ENCODE measurements around the gene TAB2. TPM values are rescaled to one million over a fixed set of nuclear protein-coding genes. Genes with fewer than 3 reads are reported as not detected.

The TAB2 gene
- total RNA-seq, 1 donor from 2014 or later, result 65.8 TPM

GRCh38 chr6:149364557-149364956 lies 47.0 kb downstream of the TAB2 start:
- intact Hi-C loops (cut with DNase I), result no loop called here
- ATAC-seq, result no peak
- Histone ChIP-seq H3K9me3 (no peaks in the 10 kb centered on the region), H3K27me3 (no peaks in the 10 kb centered on the region), H3K27ac (no peak overlapping the region), H3K4me1 (peaks cover 15% of the 10 kb centered on the region), H3K4me3 (no peak overlapping the region), H3K36me3 (no peaks in the 10 kb centered on the region)
- DNase-seq, result no peak
- TF ChIP-seq, protein P1, sequence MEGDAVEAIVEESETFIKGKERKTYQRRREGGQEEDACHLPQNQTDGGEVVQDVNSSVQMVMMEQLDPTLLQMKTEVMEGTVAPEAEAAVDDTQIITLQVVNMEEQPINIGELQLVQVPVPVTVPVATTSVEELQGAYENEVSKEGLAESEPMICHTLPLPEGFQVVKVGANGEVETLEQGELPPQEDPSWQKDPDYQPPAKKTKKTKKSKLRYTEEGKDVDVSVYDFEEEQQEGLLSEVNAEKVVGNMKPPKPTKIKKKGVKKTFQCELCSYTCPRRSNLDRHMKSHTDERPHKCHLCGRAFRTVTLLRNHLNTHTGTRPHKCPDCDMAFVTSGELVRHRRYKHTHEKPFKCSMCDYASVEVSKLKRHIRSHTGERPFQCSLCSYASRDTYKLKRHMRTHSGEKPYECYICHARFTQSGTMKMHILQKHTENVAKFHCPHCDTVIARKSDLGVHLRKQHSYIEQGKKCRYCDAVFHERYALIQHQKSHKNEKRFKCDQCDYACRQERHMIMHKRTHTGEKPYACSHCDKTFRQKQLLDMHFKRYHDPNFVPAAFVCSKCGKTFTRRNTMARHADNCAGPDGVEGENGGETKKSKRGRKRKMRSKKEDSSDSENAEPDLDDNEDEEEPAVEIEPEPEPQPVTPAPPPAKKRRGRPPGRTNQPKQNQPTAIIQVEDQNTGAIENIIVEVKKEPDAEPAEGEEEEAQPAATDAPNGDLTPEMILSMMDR (IDR thresholded peaks at IDR 0.05), result no peak

DNA sequence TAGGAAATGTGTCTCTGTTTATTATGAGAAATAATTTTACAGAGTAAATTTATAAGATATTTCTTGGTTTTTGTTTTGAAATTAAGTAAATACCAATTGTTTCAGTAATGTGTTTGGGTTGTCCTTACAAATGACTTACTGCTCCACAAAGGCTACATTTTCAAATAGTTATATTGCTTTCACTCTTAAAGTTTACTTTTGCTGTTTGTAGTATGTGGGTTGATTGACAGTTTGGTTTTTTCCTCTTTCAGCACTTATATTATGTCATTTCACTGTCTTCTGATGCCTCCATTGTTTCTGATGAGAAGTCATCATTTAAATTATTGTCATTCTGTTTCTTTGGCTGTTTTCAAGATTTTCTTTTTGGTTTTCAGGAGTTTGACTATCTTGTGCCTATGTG lies 47.7 kb downstream of the TAB2 start:
- Histone ChIP-seq H3K27me3 (no peaks in the 10 kb centered on the region), H3K4me1 (peaks cover 15% of the 10 kb centered on the region), H3K9me3 (no peaks in the 10 kb centered on the region), H3K36me3 (no peaks in the 10 kb centered on the region), H3K4me3 (no peak overlapping the region), H3K27ac (no peak overlapping the region)
- intact Hi-C loops (cut with DNase I), result no loop called here
- TF ChIP-seq, protein P1 (IDR thresholded peaks at IDR 0.05), result no peak
- ATAC-seq (no peak), DNase-seq (no peak)

DNA sequence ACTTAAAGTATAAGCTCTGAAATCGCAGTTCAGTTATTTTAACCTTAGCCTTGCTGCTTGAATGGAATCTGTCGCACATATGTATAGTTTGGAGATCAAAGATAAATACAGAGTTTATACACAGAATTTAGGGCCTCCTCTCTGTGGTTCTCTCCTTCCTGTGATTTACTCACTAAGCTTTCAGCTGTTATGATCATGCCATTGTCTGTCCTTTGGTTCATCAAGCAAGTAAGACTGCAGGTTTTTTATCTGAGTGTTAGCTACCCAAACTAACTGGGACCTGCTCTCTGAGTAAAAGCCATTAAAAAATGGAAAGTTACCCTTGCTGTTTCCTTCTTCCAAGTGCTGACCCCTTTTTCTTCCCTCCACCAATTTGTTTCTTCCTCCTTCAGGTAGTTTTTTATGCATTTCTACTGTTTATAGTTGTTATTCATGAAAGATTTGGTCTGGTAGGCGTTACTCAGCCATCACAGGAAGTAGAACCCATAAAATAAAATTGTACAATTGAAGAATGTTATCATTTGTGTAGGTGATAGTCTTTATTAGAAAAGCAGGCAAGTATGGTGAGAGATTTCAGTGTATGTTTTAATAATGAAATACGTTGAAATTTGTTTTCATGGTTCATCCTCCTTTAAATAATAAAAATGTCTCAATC lies 48.9 kb downstream of the TAB2 start:
- H3K27me3 ChIP-seq, result no peaks in the 10 kb centered on the region
- no peaks in the 10 kb centered on the region for H3K36me3 ChIP-seq
- no peaks in the 10 kb centered on the region for H3K9me3 ChIP-seq
- H3K4me1 ChIP-seq, result peaks cover 15% of the 10 kb centered on the region
- intact Hi-C loops (cut with DNase I), result no loop called here
- H3K4me3 ChIP-seq, result no peak overlapping the region
- DNase-seq (no peak), ATAC-seq (no peak)
- H3K27ac ChIP-seq, result no peak overlapping the region
- TF ChIP-seq, protein P1 (IDR thresholded peaks at IDR 0.05), result no peak

DNA sequence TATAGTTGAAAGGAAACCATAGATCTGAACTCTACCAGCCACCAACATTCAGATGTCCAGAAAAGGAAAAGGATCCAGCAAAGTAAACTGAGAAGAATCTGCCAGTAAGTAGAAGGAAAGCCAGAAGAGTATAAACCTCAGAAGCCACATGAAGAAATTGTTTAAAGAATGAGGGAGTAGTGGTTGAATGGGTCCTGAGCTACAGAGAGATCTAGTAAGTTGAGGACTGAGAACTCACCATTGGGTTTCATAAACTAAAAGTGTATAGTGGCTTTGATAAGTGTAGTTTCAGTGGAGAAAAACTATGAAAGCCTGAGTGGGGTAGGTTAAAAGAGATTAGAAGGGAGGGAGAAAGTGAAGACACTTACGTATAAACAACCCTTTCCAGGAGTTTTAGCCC lies 50.6 kb downstream of the TAB2 start:
- TF ChIP-seq, protein P1 (IDR thresholded peaks at IDR 0.05), result no peak
- no peak for ATAC-seq
- no peak overlapping the region for H3K27ac ChIP-seq

DNA sequence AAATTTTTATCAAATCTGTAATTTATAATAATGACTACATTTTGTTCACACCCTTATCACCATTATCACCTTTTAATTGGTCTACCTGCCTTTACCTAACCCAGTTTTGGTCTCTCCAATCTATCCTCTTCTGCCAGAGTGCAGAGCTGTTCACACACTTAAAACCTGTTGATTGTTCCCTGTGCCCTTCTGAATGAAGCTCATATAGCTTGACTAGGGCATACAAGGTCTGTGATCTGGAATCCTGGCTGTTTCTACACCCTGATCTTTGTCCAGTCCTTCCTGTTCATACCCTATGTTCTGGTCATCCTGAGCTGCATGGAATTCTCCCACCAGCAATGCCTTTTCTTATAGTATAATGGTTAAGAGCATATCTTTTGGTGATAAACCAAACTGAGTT lies 53.6 kb downstream of the TAB2 start:
- intact Hi-C loops (cut with DNase I), result no loop called here
- DNase-seq, result no peak
- Histone ChIP-seq H3K4me3 (no peak overlapping the region), H3K9me3 (no peaks in the 10 kb centered on the region), H3K27me3 (no peaks in the 10 kb centered on the region), H3K27ac (no peak overlapping the region), H3K4me1 (peaks cover 4% of the 10 kb centered on the region), H3K36me3 (no peaks in the 10 kb centered on the region)
- no peak for ATAC-seq
- TF ChIP-seq, protein P1 (IDR thresholded peaks at IDR 0.05), result no peak

More for the DNA sequence above, 50.6 kb downstream of the TAB2 start:
- Histone ChIP-seq H3K4me1 (peaks cover 15% of the 10 kb centered on the region), H3K4me3 (no peak overlapping the region), H3K36me3 (no peaks in the 10 kb centered on the region), H3K27me3 (no peaks in the 10 kb centered on the region), H3K9me3 (no peaks in the 10 kb centered on the region)
- intact Hi-C loops (cut with DNase I), result no loop called here
- DNase-seq, result no peak

DNA sequence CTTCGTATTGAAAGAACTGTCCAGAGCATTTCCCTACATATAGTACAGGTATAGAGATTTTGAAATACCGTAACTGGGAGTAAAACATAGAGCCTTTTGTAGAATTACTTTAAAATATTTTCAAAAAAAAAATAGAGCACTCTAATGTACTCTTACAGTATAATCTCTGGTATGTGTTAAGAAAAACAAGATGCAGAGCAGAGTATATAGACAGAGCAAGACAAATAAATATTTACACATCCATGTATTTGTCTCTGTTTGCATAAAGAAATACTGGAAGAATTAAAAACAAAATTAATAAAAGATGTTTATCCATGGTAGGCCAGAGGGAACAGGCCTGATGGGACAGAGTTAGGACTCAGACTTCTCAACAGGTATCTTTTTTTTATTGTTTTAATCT lies 54.5 kb downstream of the TAB2 start:
- H3K9me3 ChIP-seq, result no peaks in the 10 kb centered on the region
- no peaks in the 10 kb centered on the region for H3K36me3 ChIP-seq
- peaks cover 4% of the 10 kb centered on the region for H3K4me1 ChIP-seq
- TF ChIP-seq, protein P1 (IDR thresholded peaks at IDR 0.05), result no peak
- ATAC-seq, result no peak
- no peak overlapping the region for H3K4me3 ChIP-seq
- DNase-seq, result no peak
- no peaks in the 10 kb centered on the region for H3K27me3 ChIP-seq
- no peak overlapping the region for H3K27ac ChIP-seq
- intact Hi-C loops (cut with DNase I), result no loop called here

Measured in upper lobe of right lung (tissue), 1 donor.